PC-3 (cell line): ENCODE results near the gene PAPPA.

ENCODE experiments used
- CTCF ChIP-seq: fragments of 300-600 bp; sonication (generic); conservative IDR thresholded peaks from 2 replicates; pipeline ENCODE4 v1.5.1; 2017; ENCODE audit warnings: antibody characterized with exemption, low read depth, mild to moderate bottlenecking, low read length
- EZH2phosphoT487 ChIP-seq: fragments of 300-600 bp; sonication (generic); IDR thresholded peaks from 2 replicates; pipeline ENCODE4 v1.6.1; 2018; ENCODE audit warnings: mild to moderate bottlenecking, antibody characterized with exemption, low read length, borderline replicate concordance

GRCh38 chr9:116318468-116319374 lies 165.1 kb downstream of the PAPPA start:
- TF ChIP-seq CTCF (no peak), EZH2phosphoT487 (no peak)
